GM21528 (cell line): ENCODE results near the gene PATZ1.

ENCODE experiments used
- ATAC-seq: cut with Tn5 transposase; IDR thresholded peaks from one replicate; pipeline ENCODE4 v1.9.1; 2021; ENCODE audit warnings: mild to moderate bottlenecking, moderate library complexity; ENCODE audit not compliant: unreplicated experiment, low FRiP score

The PATZ1 gene

GRCh38 chr22:31284281-31285155 is 61.6 kb downstream of the PATZ1 start:
- ATAC-seq = no peak

GRCh38 chr22:31282748-31283468 is 63.2 kb downstream of the PATZ1 start:
- no peak for ATAC-seq

GRCh38 chr22:31281733-31282132 is 64.4 kb downstream of the PATZ1 start:
- ATAC-seq = no peak

- no peak for ATAC-seq
Measured at GRCh38 chr22:31279821-31280505, 66.2 kb downstream of the PATZ1 start.

GRCh38 chr22:31279327-31279669 is 66.8 kb downstream of the PATZ1 start:
- no peak for ATAC-seq

GRCh38 chr22:31278626-31279326 is 67.4 kb downstream of the PATZ1 start:
- ATAC-seq = no peak

- ATAC-seq = no peak
Measured at GRCh38 chr22:31278151-31278621, 68.0 kb downstream of the PATZ1 start.

- no peak for ATAC-seq
Measured at GRCh38 chr22:31277741-31278140, 68.4 kb downstream of the PATZ1 start.

- ATAC-seq = no peak
Measured at GRCh38 chr22:31276426-31277167, 69.5 kb downstream of the PATZ1 start.
